ENCODE measurements around the gene NUP133. TPM values are rescaled to one million over a fixed set of nuclear protein-coding genes. Genes with fewer than 3 reads are reported as not detected.
"Not testable (repeated sequence)": the region's sequence is repeated elsewhere in the genome, so short reads cannot be mapped to it uniquely, and the experiment has no call there.

NUP133 gene
- total RNA-seq, 2 donors from 2014 or later = 42.1 to 52.1 TPM

DNA sequence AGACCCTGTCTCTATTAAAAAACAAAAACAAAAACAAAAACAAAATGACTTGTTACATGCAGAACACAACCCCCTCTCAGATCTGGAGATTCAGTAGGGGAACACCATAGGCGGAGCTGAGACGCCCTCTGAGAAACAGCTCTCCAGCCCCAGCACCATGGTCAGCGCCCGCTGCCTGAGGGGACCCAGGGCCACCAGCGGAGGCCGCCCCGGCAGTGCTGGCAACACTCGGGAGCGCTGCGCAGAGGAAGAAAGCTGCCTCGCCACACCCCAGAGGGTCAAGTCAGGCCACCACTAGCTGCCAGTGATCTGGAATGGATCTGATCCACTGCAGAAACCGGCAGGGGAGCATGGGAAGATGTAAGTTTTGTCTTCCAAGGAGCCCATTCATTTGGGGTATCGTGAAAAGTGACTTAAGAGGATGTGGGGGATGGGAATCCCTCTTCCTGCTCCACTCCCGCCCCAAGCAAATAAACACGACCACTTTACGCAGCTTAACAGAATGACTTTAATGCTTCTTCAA is 77.3 kb downstream of the NUP133 start:
- ATAC-seq (replicated peaks) = no peak
- H3K27me3 Mint-ChIP-seq = peaks cover 57% of the 10 kb centered on the region
- peaks cover 9% of the 10 kb centered on the region for H3K4me1 Mint-ChIP-seq
- H3K27ac Mint-ChIP-seq = no peak overlapping the region
- H3K4me3 Mint-ChIP-seq = peak overlapping the region; percentile 79
- peaks cover 8% of the 10 kb centered on the region for H3K36me3 Mint-ChIP-seq (ENCODE audit: low read depth)
- H3K9me3 Mint-ChIP-seq = no peaks in the 10 kb centered on the region

DNA sequence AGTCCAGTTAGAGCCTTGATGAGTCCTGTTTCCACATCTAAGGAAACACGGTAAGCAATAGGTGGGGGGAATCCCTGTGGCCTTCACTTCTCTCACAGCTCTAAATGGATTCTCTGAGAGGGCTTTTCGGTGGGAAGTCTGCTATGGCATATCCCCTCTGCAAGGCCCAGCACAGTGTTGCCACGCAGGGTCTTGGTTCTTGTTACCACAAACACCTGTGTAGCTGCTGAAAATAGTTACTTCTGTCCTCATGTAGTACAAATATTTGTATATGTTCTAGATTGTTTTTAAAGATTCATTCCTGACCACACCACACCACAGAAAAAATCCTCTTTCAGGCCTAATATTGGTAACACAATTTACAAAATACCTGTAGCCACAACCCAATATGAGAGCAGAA is 79.9 kb downstream of the NUP133 start:
- Mint-ChIP-seq H3K9me3 (peaks cover 3% of the 10 kb centered on the region), H3K36me3 (ENCODE audit: low read depth) (peaks cover 8% of the 10 kb centered on the region), H3K27ac (no peak overlapping the region), H3K27me3 (peaks cover 55% of the 10 kb centered on the region), H3K4me1 (peaks cover 9% of the 10 kb centered on the region), H3K4me3 (no peak overlapping the region)
- ATAC-seq (replicated peaks) = no peak

GRCh38 chr1:229427572-229427971 is 80.6 kb downstream of the NUP133 start:
- H3K9me3 Mint-ChIP-seq = peaks cover 3% of the 10 kb centered on the region
- no peak overlapping the region for H3K4me3 Mint-ChIP-seq
- peaks cover 58% of the 10 kb centered on the region for H3K27me3 Mint-ChIP-seq
- peaks cover 9% of the 10 kb centered on the region for H3K4me1 Mint-ChIP-seq
- H3K36me3 Mint-ChIP-seq (ENCODE audit: low read depth) = peaks cover 8% of the 10 kb centered on the region
- no peak for ATAC-seq (replicated peaks)
- no peak overlapping the region for H3K27ac Mint-ChIP-seq

- Mint-ChIP-seq H3K4me1 (no peaks in the 10 kb centered on the region), H3K27ac (no peak overlapping the region), H3K36me3 (ENCODE audit: low read depth) (no peaks in the 10 kb centered on the region), H3K9me3 (peaks cover 3% of the 10 kb centered on the region), H3K4me3 (no peak overlapping the region), H3K27me3 (peaks cover 49% of the 10 kb centered on the region)
- no peak for ATAC-seq (replicated peaks)
These were observed 82.5 kb downstream of the NUP133 start for GRCh38 chr1:229425564-229426159.

- ATAC-seq (replicated peaks) = no peak
- H3K36me3 Mint-ChIP-seq (ENCODE audit: low read depth) = no peaks in the 10 kb centered on the region
- H3K9me3 Mint-ChIP-seq = peaks cover 3% of the 10 kb centered on the region
- H3K27me3 Mint-ChIP-seq = peaks cover 23% of the 10 kb centered on the region
- H3K4me3 Mint-ChIP-seq = no peak overlapping the region
- H3K27ac Mint-ChIP-seq = no peak overlapping the region
- no peaks in the 10 kb centered on the region for H3K4me1 Mint-ChIP-seq
These were observed 87.4 kb downstream of the NUP133 start for GRCh38 chr1:229420765-229421164.

- no peak overlapping the region for H3K27ac Mint-ChIP-seq
- no peak overlapping the region for H3K4me3 Mint-ChIP-seq
- no peaks in the 10 kb centered on the region for H3K4me1 Mint-ChIP-seq
- H3K36me3 Mint-ChIP-seq (ENCODE audit: low read depth) = no peaks in the 10 kb centered on the region
- ATAC-seq (replicated peaks) = no peak
- peaks cover 3% of the 10 kb centered on the region for H3K9me3 Mint-ChIP-seq
- peaks cover 19% of the 10 kb centered on the region for H3K27me3 Mint-ChIP-seq
These were observed 87.9 kb downstream of the NUP133 start for GRCh38 chr1:229420224-229420623.

DNA sequence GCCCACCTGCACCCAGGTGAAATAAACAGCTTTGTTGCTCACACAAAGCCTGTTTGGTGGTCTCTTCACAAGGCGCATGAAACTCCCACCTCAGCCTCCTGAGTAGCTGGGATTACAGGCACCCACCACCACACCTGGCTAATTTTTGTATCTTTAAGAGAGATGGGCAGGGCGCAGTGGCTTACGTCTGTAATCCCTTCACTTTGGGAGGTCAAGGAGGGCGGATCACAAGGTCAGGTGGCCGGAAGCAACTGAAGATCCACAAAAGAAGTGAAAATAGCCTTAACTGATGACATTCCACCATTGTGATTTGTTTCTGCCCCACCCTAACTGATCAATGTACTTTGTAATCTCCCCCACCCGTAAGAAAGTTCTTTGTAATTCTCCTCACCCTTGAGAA is 89.6 kb downstream of the NUP133 start:
- not testable (repeated sequence) for ATAC-seq (replicated peaks); H3K9me3 Mint-ChIP-seq; H3K4me1 Mint-ChIP-seq; H3K27ac Mint-ChIP-seq; H3K4me3 Mint-ChIP-seq; H3K36me3 Mint-ChIP-seq (ENCODE audit: low read depth)
- H3K27me3 Mint-ChIP-seq = peaks cover 18% of the 10 kb centered on the region

GRCh38 chr1:229412810-229413209 is 95.3 kb downstream of the NUP133 start:
- H3K4me1 Mint-ChIP-seq; H3K4me3 Mint-ChIP-seq; H3K9me3 Mint-ChIP-seq; ATAC-seq (replicated peaks); H3K27ac Mint-ChIP-seq; H3K36me3 Mint-ChIP-seq (ENCODE audit: low read depth): not testable (repeated sequence)
- H3K27me3 Mint-ChIP-seq = peaks cover 36% of the 10 kb centered on the region

- Mint-ChIP-seq H3K27me3 (peaks cover 39% of the 10 kb centered on the region), H3K27ac (no peak overlapping the region), H3K36me3 (ENCODE audit: low read depth) (no peaks in the 10 kb centered on the region), H3K9me3 (no peaks in the 10 kb centered on the region), H3K4me3 (no peak overlapping the region), H3K4me1 (peaks cover 6% of the 10 kb centered on the region)
- no peak for ATAC-seq (replicated peaks)
These were observed 96.1 kb downstream of the NUP133 start for GRCh38 chr1:229412056-229412455.

- Mint-ChIP-seq H3K36me3 (ENCODE audit: low read depth) (no peaks in the 10 kb centered on the region), H3K4me1 (peaks cover 6% of the 10 kb centered on the region), H3K27me3 (peaks cover 44% of the 10 kb centered on the region), H3K27ac (no peak overlapping the region), H3K4me3 (no peak overlapping the region), H3K9me3 (no peaks in the 10 kb centered on the region)
- no peak for ATAC-seq (replicated peaks)
These were observed 96.6 kb downstream of the NUP133 start for GRCh38 chr1:229411434-229412055.

- H3K9me3 Mint-ChIP-seq = no peaks in the 10 kb centered on the region
- H3K36me3 Mint-ChIP-seq (ENCODE audit: low read depth) = no peaks in the 10 kb centered on the region
- no peak overlapping the region for H3K4me3 Mint-ChIP-seq
- peaks cover 45% of the 10 kb centered on the region for H3K27me3 Mint-ChIP-seq
- peak; percentile 72 for ATAC-seq (replicated peaks)
- no peak overlapping the region for H3K27ac Mint-ChIP-seq
- H3K4me1 Mint-ChIP-seq = peaks cover 6% of the 10 kb centered on the region
These were observed 97.3 kb downstream of the NUP133 start for GRCh38 chr1:229410692-229411433.

- ATAC-seq (replicated peaks) = no peak
- peaks cover 6% of the 10 kb centered on the region for H3K4me1 Mint-ChIP-seq
- H3K27ac Mint-ChIP-seq = no peak overlapping the region
- no peak overlapping the region for H3K4me3 Mint-ChIP-seq
- H3K9me3 Mint-ChIP-seq = no peaks in the 10 kb centered on the region
- no peaks in the 10 kb centered on the region for H3K36me3 Mint-ChIP-seq (ENCODE audit: low read depth)
- peaks cover 50% of the 10 kb centered on the region for H3K27me3 Mint-ChIP-seq
These were observed 97.8 kb downstream of the NUP133 start for GRCh38 chr1:229410370-229410691.

DNA sequence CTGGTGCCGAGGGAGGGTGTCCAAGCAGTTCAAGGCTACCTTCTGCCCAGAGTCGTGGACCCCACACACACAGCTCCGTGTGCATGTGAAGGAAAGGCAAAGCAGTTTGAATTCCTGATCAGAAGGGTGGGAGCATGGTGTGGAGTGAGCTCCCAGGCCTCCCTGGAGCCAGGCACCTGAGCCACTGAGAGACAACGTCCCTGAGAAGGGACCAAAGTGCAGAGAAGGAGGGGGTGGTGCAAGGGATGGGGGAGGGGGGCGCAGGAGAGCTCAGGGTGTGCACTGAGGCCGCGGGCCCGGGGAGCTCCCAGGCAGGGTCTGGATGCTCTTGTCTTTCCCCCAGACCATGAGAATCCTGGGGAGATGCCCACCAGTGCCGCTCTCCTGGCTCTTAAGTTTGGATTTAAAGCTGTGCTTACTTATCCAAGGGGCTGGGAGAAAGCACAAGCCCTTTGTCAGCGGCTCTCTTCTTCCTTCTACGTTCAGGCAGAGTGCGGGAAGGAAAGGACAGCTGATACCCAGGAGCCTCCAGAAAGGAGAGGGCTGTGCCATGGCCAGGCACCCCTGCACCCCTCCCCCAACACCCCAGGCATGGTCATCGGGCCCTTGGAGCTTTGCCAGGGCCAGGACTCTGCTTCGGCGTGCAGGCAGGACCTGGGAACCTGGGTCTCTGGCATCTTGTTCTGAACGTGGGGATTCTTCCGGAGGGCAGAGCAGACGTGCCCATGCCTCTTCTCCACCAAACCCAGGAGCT is 98.3 kb downstream of the NUP133 start:
- Mint-ChIP-seq H3K4me1 (peaks cover 6% of the 10 kb centered on the region), H3K36me3 (ENCODE audit: low read depth) (no peaks in the 10 kb centered on the region), H3K27me3 (peaks cover 53% of the 10 kb centered on the region), H3K9me3 (no peaks in the 10 kb centered on the region), H3K4me3 (no peak overlapping the region), H3K27ac (no peak overlapping the region)
- no peak for ATAC-seq (replicated peaks)

- Mint-ChIP-seq H3K9me3 (no peaks in the 10 kb centered on the region), H3K27ac (no peak overlapping the region), H3K27me3 (peaks cover 51% of the 10 kb centered on the region), H3K4me1 (peaks cover 6% of the 10 kb centered on the region), H3K36me3 (ENCODE audit: low read depth) (no peaks in the 10 kb centered on the region), H3K4me3 (peak overlapping the region; percentile 62)
- no peak for ATAC-seq (replicated peaks)
These were observed 99.6 kb downstream of the NUP133 start for GRCh38 chr1:229408458-229409037.

All from activated T-helper 17 cell treated with anti-CD3 and anti-CD28 coated beads, Interleukin-2, amount 50 U/mL, for 72 hours (primary cell).